ENCODE measurements around the gene KIF13A. TPM values are rescaled to one million over a fixed set of nuclear protein-coding genes. Genes with fewer than 3 reads are reported as not detected.

The KIF13A gene
- total and polyA plus RNA-seq, 10 of the 15 experiments (the other 5 are each of a cell fraction or from before 2014, with no cell fraction given): 0.02 to 0.26 (median 0.13) TPM; not detected in 2

DNA sequence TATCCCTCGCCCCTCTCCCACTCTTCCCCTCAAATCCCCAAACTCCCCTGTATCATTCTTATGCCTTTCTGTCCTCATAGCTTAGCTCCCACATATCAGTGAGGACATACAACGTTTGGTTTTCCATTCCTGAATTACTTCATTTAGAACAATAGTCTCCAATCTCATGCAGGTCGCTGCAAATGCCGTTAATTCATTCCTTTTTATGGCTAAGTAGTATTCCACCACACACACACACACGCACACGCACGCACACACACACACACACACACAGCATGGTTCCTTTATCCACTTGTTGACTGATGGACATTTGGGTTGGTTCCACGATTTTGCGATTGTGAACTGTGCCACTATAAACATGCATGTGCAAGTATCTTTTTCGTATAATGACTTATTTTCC lies 112.7 kb downstream of the KIF13A start:
- H2AFZ ChIP-seq (ENCODE audit: control insufficient read depth, low read depth, low read length): no peak overlapping the region
- ChIA-PET CTCF (no interaction called here), RAD21 (ENCODE audit: unreplicated experiment) (no interaction called here), SMC1A (ENCODE audit: uncharacterized antibody, unreplicated experiment) (no interaction called here), POLR2A (interaction anchor here (0.6 kb wide), 1 partner anchor 758 kb away, joined by 4 read pairs; no protein-coding TSS in a partner anchor)
- H3K79me2 ChIP-seq (ENCODE audit: control insufficient read depth, insufficient read depth, low read length): no peaks in the 10 kb centered on the region
- no peaks in the 10 kb centered on the region for H3K36me3 ChIP-seq (ENCODE audit: control insufficient read depth in 2 of 2, insufficient read depth in 2 of 2, low read length in 1 of 2)
- in situ Hi-C loops (cut with MboI) (no loop called here), intact Hi-C loops (cut with micrococcal nuclease; ENCODE audit: unreplicated experiment) (no loop called here)
- no peak overlapping the region for H3K27ac ChIP-seq (ENCODE audit: control insufficient read depth, insufficient read depth)
- 64% methylated on average over 10 of the region's 10 CpGs for WGBS (ENCODE audit: insufficient coverage, insufficient replicate concordance, low lambda C conversion rate, missing lambda C conversion rate)
- no TSS peak for BruUV-seq (replicated peaks)
- no peak overlapping the region for H3K9ac ChIP-seq (ENCODE audit: control insufficient read depth, insufficient read depth, low read length)
- TF ChIP-seq BACH1 (IDR thresholded peaks at IDR 0.05; ENCODE audit: borderline replicate concordance): no peak
- no peak for TF ChIP-seq ETV6 (conservative IDR thresholded peaks at IDR 0.05 in 1 of 2, IDR thresholded peaks at IDR 0.05 in 1 of 2; ENCODE audit: borderline replicate concordance in 1 of 2, low read depth in 1 of 2)
- no peak for TF ChIP-seq RCOR1 (conservative IDR thresholded peaks at IDR 0.05; ENCODE audit: low read depth, low read length)
- no peak for TF ChIP-seq SIX5 (IDR thresholded peaks at IDR 0.05; ENCODE audit: low read depth, low read length, severe bottlenecking)
- TF ChIP-seq, protein P1, sequence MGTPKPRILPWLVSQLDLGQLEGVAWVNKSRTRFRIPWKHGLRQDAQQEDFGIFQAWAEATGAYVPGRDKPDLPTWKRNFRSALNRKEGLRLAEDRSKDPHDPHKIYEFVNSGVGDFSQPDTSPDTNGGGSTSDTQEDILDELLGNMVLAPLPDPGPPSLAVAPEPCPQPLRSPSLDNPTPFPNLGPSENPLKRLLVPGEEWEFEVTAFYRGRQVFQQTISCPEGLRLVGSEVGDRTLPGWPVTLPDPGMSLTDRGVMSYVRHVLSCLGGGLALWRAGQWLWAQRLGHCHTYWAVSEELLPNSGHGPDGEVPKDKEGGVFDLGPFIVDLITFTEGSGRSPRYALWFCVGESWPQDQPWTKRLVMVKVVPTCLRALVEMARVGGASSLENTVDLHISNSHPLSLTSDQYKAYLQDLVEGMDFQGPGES (IDR thresholded peaks at IDR 0.05): no peak
- TF ChIP-seq MEF2B (IDR thresholded peaks at IDR 0.05; ENCODE audit: partially characterized antibody, poor library complexity, severe bottlenecking): no peak
- TF ChIP-seq RAD51 (IDR thresholded peaks at IDR 0.05): no peak
- TF ChIP-seq RBBP5 (conservative IDR thresholded peaks at IDR 0.05): no peak
- no peak for TF ChIP-seq SMARCA5 (IDR thresholded peaks at IDR 0.05)
- no peak for TF ChIP-seq LARP7 (IDR thresholded peaks at IDR 0.05)
- TF ChIP-seq, protein P2, sequence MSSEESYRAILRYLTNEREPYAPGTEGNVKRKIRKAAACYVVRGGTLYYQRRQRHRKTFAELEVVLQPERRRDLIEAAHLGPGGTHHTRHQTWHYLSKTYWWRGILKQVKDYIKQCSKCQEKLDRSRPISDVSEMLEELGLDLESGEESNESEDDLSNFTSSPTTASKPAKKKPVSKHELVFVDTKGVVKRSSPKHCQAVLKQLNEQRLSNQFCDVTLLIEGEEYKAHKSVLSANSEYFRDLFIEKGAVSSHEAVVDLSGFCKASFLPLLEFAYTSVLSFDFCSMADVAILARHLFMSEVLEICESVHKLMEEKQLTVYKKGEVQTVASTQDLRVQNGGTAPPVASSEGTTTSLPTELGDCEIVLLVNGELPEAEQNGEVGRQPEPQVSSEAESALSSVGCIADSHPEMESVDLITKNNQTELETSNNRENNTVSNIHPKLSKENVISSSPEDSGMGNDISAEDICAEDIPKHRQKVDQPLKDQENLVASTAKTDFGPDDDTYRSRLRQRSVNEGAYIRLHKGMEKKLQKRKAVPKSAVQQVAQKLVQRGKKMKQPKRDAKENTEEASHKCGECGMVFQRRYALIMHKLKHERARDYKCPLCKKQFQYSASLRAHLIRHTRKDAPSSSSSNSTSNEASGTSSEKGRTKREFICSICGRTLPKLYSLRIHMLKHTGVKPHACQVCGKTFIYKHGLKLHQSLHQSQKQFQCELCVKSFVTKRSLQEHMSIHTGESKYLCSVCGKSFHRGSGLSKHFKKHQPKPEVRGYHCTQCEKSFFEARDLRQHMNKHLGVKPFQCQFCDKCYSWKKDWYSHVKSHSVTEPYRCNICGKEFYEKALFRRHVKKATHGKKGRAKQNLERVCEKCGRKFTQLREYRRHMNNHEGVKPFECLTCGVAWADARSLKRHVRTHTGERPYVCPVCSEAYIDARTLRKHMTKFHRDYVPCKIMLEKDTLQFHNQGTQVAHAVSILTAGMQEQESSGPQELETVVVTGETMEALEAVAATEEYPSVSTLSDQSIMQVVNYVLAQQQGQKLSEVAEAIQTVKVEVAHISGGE (CRISPR knock-in tag; IDR thresholded peaks at IDR 0.05): no peak
- no peak for TF ChIP-seq SMAD5 (IDR thresholded peaks at IDR 0.05; ENCODE audit: low read depth)
- TF ChIP-seq EZH2 (IDR thresholded peaks at IDR 0.05; ENCODE audit: borderline replicate concordance, control insufficient read depth, low read depth, low read length): no peak
- TF ChIP-seq, protein P3, sequence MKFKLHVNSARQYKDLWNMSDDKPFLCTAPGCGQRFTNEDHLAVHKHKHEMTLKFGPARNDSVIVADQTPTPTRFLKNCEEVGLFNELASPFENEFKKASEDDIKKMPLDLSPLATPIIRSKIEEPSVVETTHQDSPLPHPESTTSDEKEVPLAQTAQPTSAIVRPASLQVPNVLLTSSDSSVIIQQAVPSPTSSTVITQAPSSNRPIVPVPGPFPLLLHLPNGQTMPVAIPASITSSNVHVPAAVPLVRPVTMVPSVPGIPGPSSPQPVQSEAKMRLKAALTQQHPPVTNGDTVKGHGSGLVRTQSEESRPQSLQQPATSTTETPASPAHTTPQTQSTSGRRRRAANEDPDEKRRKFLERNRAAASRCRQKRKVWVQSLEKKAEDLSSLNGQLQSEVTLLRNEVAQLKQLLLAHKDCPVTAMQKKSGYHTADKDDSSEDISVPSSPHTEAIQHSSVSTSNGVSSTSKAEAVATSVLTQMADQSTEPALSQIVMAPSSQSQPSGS (IDR thresholded peaks at IDR 0.05; ENCODE audit: low read length): no peak
- H3K4me3 ChIP-seq: no peak overlapping the region
- H3K9me3 ChIP-seq (replicated peaks; ENCODE audit: control insufficient read depth, insufficient read depth, low read length): no peaks in the 10 kb centered on the region; the same call in 2 of the 3 replicates
- H3K27me3 ChIP-seq (replicated peaks in 1 of 2; ENCODE audit: control insufficient read depth in 2 of 2, insufficient read depth in 2 of 2, low read length in 1 of 2): no peaks in the 10 kb centered on the region
- FAIRE-seq: no peak
- no peak overlapping the region for H3K4me2 ChIP-seq (ENCODE audit: control insufficient read depth, insufficient read depth)
- no peak for ATAC-seq
- no peak for DNase-seq (ENCODE audit: low read depth, low spot score)
- H4K20me1 ChIP-seq (ENCODE audit: control insufficient read depth, insufficient read depth): no peaks in the 10 kb centered on the region
- no peaks in the 10 kb centered on the region for H3K4me1 ChIP-seq (ENCODE audit: control insufficient read depth, insufficient read depth, low read length)

Data from GM12878 (cell line).